Measurements from ENCODE around the gene LDB2. TPM values are rescaled to one million over a fixed set of nuclear protein-coding genes. Genes with fewer than 3 reads are reported as not detected.

Gene LDB2
- total and polyA plus RNA-seq, 4 donors, result 41.7 to 88.2 (median 61.9) TPM

- no peaks in the 10 kb centered on the region for H3K36me3 ChIP-seq (ENCODE audit: control insufficient read depth, insufficient read depth, low read length)
- no peaks in the 10 kb centered on the region for H3K27me3 ChIP-seq (ENCODE audit: control insufficient read depth, insufficient read depth, low read length)
- H3K4me3 ChIP-seq (ENCODE audit: low read depth, low read length), result no peak overlapping the region
- H3K9me3 ChIP-seq (ENCODE audit: control insufficient read depth, insufficient read depth, low read length), result no peaks in the 10 kb centered on the region
- no CpG with 5 or more reads among the region's 2 CpGs for WGBS (ENCODE audit: insufficient coverage)
- DNase-seq (ENCODE audit: low read depth in 4 of 6, low spot score in 6 of 6), result no peak
- H3K27ac ChIP-seq (ENCODE audit: low read depth, low read length), result no peak overlapping the region
- no peaks in the 10 kb centered on the region for H3K4me1 ChIP-seq (ENCODE audit: control insufficient read depth, insufficient read depth, low read length)
Measured at GRCh38 chr4:16890651-16891050, 7.8 kb downstream of the LDB2 start.

GRCh38 chr4:16889945-16890344, 8.5 kb downstream of the LDB2 start:
- H3K4me1 ChIP-seq (ENCODE audit: control insufficient read depth, insufficient read depth, low read length), result no peaks in the 10 kb centered on the region
- 50% methylated on average over 3 of the region's 3 CpGs for WGBS (ENCODE audit: insufficient coverage)
- no peaks in the 10 kb centered on the region for H3K9me3 ChIP-seq (ENCODE audit: control insufficient read depth, insufficient read depth, low read length)
- no peak overlapping the region for H3K27ac ChIP-seq (ENCODE audit: low read depth, low read length)
- no peak for DNase-seq (ENCODE audit: low read depth in 4 of 6, low spot score in 6 of 6)
- no peak overlapping the region for H3K4me3 ChIP-seq (ENCODE audit: low read depth, low read length)
- no peaks in the 10 kb centered on the region for H3K36me3 ChIP-seq (ENCODE audit: control insufficient read depth, insufficient read depth, low read length)
- no peaks in the 10 kb centered on the region for H3K27me3 ChIP-seq (ENCODE audit: control insufficient read depth, insufficient read depth, low read length)

GRCh38 chr4:16887887-16888286, 10.6 kb downstream of the LDB2 start:
- no peak overlapping the region for H3K27ac ChIP-seq (ENCODE audit: low read depth, low read length)
- 83% methylated on average over 2 of the region's 4 CpGs for WGBS (ENCODE audit: insufficient coverage)
- H3K27me3 ChIP-seq (ENCODE audit: control insufficient read depth, insufficient read depth, low read length), result no peaks in the 10 kb centered on the region

GRCh38 chr4:16884673-16885460, 13.6 kb downstream of the LDB2 start:
- Histone ChIP-seq H3K27me3 (ENCODE audit: control insufficient read depth, insufficient read depth, low read length) (no peaks in the 10 kb centered on the region), H3K4me1 (ENCODE audit: control insufficient read depth, insufficient read depth, low read length) (no peaks in the 10 kb centered on the region), H3K9me3 (ENCODE audit: control insufficient read depth, insufficient read depth, low read length) (no peaks in the 10 kb centered on the region), H3K36me3 (ENCODE audit: control insufficient read depth, insufficient read depth, low read length) (no peaks in the 10 kb centered on the region), H3K4me3 (ENCODE audit: low read depth, low read length) (no peak overlapping the region), H3K27ac (ENCODE audit: low read depth, low read length) (no peak overlapping the region)
- no peak for DNase-seq (ENCODE audit: low read depth in 4 of 6, low spot score in 6 of 6)
- 93% methylated on average over 3 of the region's 8 CpGs for WGBS (ENCODE audit: insufficient coverage)

More at GRCh38 chr4:16887887-16888286, 10.6 kb downstream of the LDB2 start:
- no peaks in the 10 kb centered on the region for H3K9me3 ChIP-seq (ENCODE audit: control insufficient read depth, insufficient read depth, low read length)
- no peak for DNase-seq (ENCODE audit: low read depth in 4 of 6, low spot score in 6 of 6)
- H3K36me3 ChIP-seq (ENCODE audit: control insufficient read depth, insufficient read depth, low read length), result no peaks in the 10 kb centered on the region
- H3K4me3 ChIP-seq (ENCODE audit: low read depth, low read length), result no peak overlapping the region
- H3K4me1 ChIP-seq (ENCODE audit: control insufficient read depth, insufficient read depth, low read length), result no peaks in the 10 kb centered on the region

GRCh38 chr4:16883806-16884205, 14.6 kb downstream of the LDB2 start:
- H3K27me3 ChIP-seq (ENCODE audit: control insufficient read depth, insufficient read depth, low read length), result no peaks in the 10 kb centered on the region
- WGBS (ENCODE audit: insufficient coverage), result 100% methylated on average over 2 of the region's 4 CpGs
- no peak for DNase-seq (ENCODE audit: low read depth in 4 of 6, low spot score in 6 of 6)
- no peaks in the 10 kb centered on the region for H3K36me3 ChIP-seq (ENCODE audit: control insufficient read depth, insufficient read depth, low read length)
- no peaks in the 10 kb centered on the region for H3K4me1 ChIP-seq (ENCODE audit: control insufficient read depth, insufficient read depth, low read length)
- H3K9me3 ChIP-seq (ENCODE audit: control insufficient read depth, insufficient read depth, low read length), result no peaks in the 10 kb centered on the region
- no peak overlapping the region for H3K27ac ChIP-seq (ENCODE audit: low read depth, low read length)
- H3K4me3 ChIP-seq (ENCODE audit: low read depth, low read length), result no peak overlapping the region

- no peak overlapping the region for H3K27ac ChIP-seq (ENCODE audit: low read depth, low read length)
- no peaks in the 10 kb centered on the region for H3K9me3 ChIP-seq (ENCODE audit: control insufficient read depth, insufficient read depth, low read length)
- no peaks in the 10 kb centered on the region for H3K27me3 ChIP-seq (ENCODE audit: control insufficient read depth, insufficient read depth, low read length)
- 100% methylated on average over 2 of the region's 7 CpGs for WGBS (ENCODE audit: insufficient coverage)
- no peaks in the 10 kb centered on the region for H3K36me3 ChIP-seq (ENCODE audit: control insufficient read depth, insufficient read depth, low read length)
- no peak for DNase-seq (ENCODE audit: low read depth in 4 of 6, low spot score in 6 of 6)
- no peaks in the 10 kb centered on the region for H3K4me1 ChIP-seq (ENCODE audit: control insufficient read depth, insufficient read depth, low read length)
- no peak overlapping the region for H3K4me3 ChIP-seq (ENCODE audit: low read depth, low read length)
Measured at GRCh38 chr4:16881151-16881884, 17.1 kb downstream of the LDB2 start.

- DNase-seq (ENCODE audit: low read depth in 4 of 6, low spot score in 6 of 6), result no peak
- H3K4me1 ChIP-seq (ENCODE audit: control insufficient read depth, insufficient read depth, low read length), result no peaks in the 10 kb centered on the region
- H3K27me3 ChIP-seq (ENCODE audit: control insufficient read depth, insufficient read depth, low read length), result no peaks in the 10 kb centered on the region
- H3K36me3 ChIP-seq (ENCODE audit: control insufficient read depth, insufficient read depth, low read length), result no peaks in the 10 kb centered on the region
- no peak overlapping the region for H3K27ac ChIP-seq (ENCODE audit: low read depth, low read length)
- H3K9me3 ChIP-seq (ENCODE audit: control insufficient read depth, insufficient read depth, low read length), result no peaks in the 10 kb centered on the region
- 67% methylated on average over 1 of the region's 5 CpGs for WGBS (ENCODE audit: insufficient coverage)
- H3K4me3 ChIP-seq (ENCODE audit: low read depth, low read length), result no peak overlapping the region
Measured at GRCh38 chr4:16875487-16875886, 23.0 kb downstream of the LDB2 start.

- no peaks in the 10 kb centered on the region for H3K9me3 ChIP-seq (ENCODE audit: control insufficient read depth, insufficient read depth, low read length)
- peak in 1 of 6 donors; percentile 43 for DNase-seq (ENCODE audit: low read depth in 4 of 6, low spot score in 6 of 6)
- H3K36me3 ChIP-seq (ENCODE audit: control insufficient read depth, insufficient read depth, low read length), result no peaks in the 10 kb centered on the region
- H3K27me3 ChIP-seq (ENCODE audit: control insufficient read depth, insufficient read depth, low read length), result no peaks in the 10 kb centered on the region
- WGBS (ENCODE audit: insufficient coverage), result 97% methylated on average over 6 of the region's 12 CpGs
- no peaks in the 10 kb centered on the region for H3K4me1 ChIP-seq (ENCODE audit: control insufficient read depth, insufficient read depth, low read length)
- H3K27ac ChIP-seq (ENCODE audit: low read depth, low read length), result no peak overlapping the region
- no peak overlapping the region for H3K4me3 ChIP-seq (ENCODE audit: low read depth, low read length)
Measured at GRCh38 chr4:16869594-16870245, 28.7 kb downstream of the LDB2 start.

GRCh38 chr4:16868674-16869073, 29.8 kb downstream of the LDB2 start:
- 92% methylated on average over 4 of the region's 5 CpGs for WGBS (ENCODE audit: insufficient coverage)
- Histone ChIP-seq H3K9me3 (ENCODE audit: control insufficient read depth, insufficient read depth, low read length) (no peaks in the 10 kb centered on the region), H3K4me3 (ENCODE audit: low read depth, low read length) (no peak overlapping the region), H3K36me3 (ENCODE audit: control insufficient read depth, insufficient read depth, low read length) (no peaks in the 10 kb centered on the region), H3K4me1 (ENCODE audit: control insufficient read depth, insufficient read depth, low read length) (no peaks in the 10 kb centered on the region), H3K27me3 (ENCODE audit: control insufficient read depth, insufficient read depth, low read length) (no peaks in the 10 kb centered on the region), H3K27ac (ENCODE audit: low read depth, low read length) (no peak overlapping the region)
- no peak for DNase-seq (ENCODE audit: low read depth in 4 of 6, low spot score in 6 of 6)
